OCI-LY3 (cell line): Measurements from ENCODE around the gene PCBP3.

Experiments used
- H2AFZ ChIP-seq: fragments of 200-600, 300-600 bp; shearing (Covaris generic); 2 replicates; pipeline ENCODE4 v1.6.0; 2014; ENCODE audit warnings: antibody characterized with exemption, low read depth, low read length
- H3K27ac ChIP-seq: fragments of 200-600, 300-600 bp; sonication (generic); 2 replicates; pipeline ENCODE4 v1.5.1; 2014; ENCODE audit warnings: mild to moderate bottlenecking, low read length, moderate library complexity, mixed read lengths
- H3K27me3 ChIP-seq: fragments of 200-600, 300-600 bp; sonication (generic); 2 replicates; pipeline ENCODE4 v1.6.1; 2014; ENCODE audit warnings: low read depth, low read length, mixed read lengths
- H3K36me3 ChIP-seq: fragments of 200-600, 300-600 bp; sonication (generic); replicated peaks from 2 replicates; pipeline ENCODE3; 2014; ENCODE audit warnings: low read depth, low read length, mixed read lengths
- H3K4me1 ChIP-seq: fragments of 300-600, 200-600 bp; sonication (generic); 2 replicates; pipeline ENCODE4 v1.6.1; 2014; ENCODE audit warnings: low read length, mixed read lengths
- H3K4me2 ChIP-seq: fragments of 200-600, 300-600 bp; sonication (generic); 2 replicates; pipeline ENCODE4 v1.6.1; 2014; ENCODE audit warnings: low read length, mixed read lengths
- H3K4me3 ChIP-seq: fragments of 300-600, 200-600 bp; sonication (generic); 2 replicates; pipeline ENCODE4 v1.5.1; 2014; ENCODE audit warnings: antibody characterized with exemption, mild to moderate bottlenecking, low read length, moderate library complexity
- H3K79me2 ChIP-seq: fragments of 300-600, 200-600 bp; shearing (Covaris generic); 2 replicates; pipeline ENCODE4 v1.6.1; 2014; ENCODE audit warnings: mild to moderate bottlenecking, low read length, mixed read lengths
- H3K9ac ChIP-seq: fragments of 300-600, 200-600 bp; shearing (Covaris generic); 2 replicates; pipeline ENCODE4 v1.6.0; 2014; ENCODE audit warnings: mild to moderate bottlenecking, low read length, moderate library complexity
- H3K9me3 ChIP-seq: fragments of 200-600, 300-600 bp; shearing (Covaris generic); 2 replicates; pipeline ENCODE4 v1.6.1; 2014; ENCODE audit warnings: low read length, mixed read lengths; ENCODE audit not compliant: insufficient read depth
- H4K20me1 ChIP-seq: fragments of 200-600, 300-600 bp; sonication (generic); 2 replicates; pipeline ENCODE4 v1.6.1; 2016; ENCODE audit warnings: low read length, mixed read lengths; ENCODE audit not compliant: insufficient read depth
- EZH2phosphoT487 ChIP-seq: fragments of 200-600 bp; shearing (Covaris generic); IDR thresholded peaks from 2 replicates; pipeline ENCODE4 v1.6.1; 2018; ENCODE audit warnings: antibody characterized with exemption, mixed run types, low read depth
- TF ChIP-seq, protein P1 (sequence below): fragments of 200-600, 300-600 bp; sonication (generic); IDR thresholded peaks from 2 replicates; pipeline ENCODE4 v1.5.1; 2014; ENCODE audit warnings: antibody characterized with exemption, low read length, low read depth

Gene PCBP3

DNA sequence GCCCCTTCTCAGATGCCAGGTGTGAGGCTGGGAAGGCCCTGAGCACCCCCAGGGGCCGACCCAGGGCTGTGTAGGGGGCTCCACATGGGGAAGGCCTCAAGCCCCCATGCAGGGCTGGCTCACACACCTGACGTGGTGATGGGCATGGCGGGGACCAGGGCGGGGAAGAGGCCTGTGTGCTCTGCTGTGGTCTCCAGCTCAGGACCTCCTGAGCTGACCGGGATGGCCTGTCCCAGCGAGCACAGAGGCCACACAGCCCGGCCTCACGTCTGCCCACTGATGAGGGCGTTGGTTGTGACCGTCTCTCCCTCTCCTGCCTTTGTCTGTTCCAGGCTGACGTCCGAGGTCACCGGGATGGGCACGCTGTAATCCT, 297.8 kb downstream of the PCBP3 start:
- Histone ChIP-seq H3K4me3 (no peak overlapping the region), H2AFZ (no peak overlapping the region), H3K9ac (no peak overlapping the region), H3K4me2 (no peak overlapping the region), H3K79me2 (no peaks in the 10 kb centered on the region), H3K27me3 (no peaks in the 10 kb centered on the region), H4K20me1 (no peaks in the 10 kb centered on the region), H3K4me1 (no peaks in the 10 kb centered on the region), H3K27ac (no peak overlapping the region), H3K9me3 (no peaks in the 10 kb centered on the region), H3K36me3 (no peaks in the 10 kb centered on the region)
- TF ChIP-seq, protein P1, sequence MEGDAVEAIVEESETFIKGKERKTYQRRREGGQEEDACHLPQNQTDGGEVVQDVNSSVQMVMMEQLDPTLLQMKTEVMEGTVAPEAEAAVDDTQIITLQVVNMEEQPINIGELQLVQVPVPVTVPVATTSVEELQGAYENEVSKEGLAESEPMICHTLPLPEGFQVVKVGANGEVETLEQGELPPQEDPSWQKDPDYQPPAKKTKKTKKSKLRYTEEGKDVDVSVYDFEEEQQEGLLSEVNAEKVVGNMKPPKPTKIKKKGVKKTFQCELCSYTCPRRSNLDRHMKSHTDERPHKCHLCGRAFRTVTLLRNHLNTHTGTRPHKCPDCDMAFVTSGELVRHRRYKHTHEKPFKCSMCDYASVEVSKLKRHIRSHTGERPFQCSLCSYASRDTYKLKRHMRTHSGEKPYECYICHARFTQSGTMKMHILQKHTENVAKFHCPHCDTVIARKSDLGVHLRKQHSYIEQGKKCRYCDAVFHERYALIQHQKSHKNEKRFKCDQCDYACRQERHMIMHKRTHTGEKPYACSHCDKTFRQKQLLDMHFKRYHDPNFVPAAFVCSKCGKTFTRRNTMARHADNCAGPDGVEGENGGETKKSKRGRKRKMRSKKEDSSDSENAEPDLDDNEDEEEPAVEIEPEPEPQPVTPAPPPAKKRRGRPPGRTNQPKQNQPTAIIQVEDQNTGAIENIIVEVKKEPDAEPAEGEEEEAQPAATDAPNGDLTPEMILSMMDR, result no peak

DNA sequence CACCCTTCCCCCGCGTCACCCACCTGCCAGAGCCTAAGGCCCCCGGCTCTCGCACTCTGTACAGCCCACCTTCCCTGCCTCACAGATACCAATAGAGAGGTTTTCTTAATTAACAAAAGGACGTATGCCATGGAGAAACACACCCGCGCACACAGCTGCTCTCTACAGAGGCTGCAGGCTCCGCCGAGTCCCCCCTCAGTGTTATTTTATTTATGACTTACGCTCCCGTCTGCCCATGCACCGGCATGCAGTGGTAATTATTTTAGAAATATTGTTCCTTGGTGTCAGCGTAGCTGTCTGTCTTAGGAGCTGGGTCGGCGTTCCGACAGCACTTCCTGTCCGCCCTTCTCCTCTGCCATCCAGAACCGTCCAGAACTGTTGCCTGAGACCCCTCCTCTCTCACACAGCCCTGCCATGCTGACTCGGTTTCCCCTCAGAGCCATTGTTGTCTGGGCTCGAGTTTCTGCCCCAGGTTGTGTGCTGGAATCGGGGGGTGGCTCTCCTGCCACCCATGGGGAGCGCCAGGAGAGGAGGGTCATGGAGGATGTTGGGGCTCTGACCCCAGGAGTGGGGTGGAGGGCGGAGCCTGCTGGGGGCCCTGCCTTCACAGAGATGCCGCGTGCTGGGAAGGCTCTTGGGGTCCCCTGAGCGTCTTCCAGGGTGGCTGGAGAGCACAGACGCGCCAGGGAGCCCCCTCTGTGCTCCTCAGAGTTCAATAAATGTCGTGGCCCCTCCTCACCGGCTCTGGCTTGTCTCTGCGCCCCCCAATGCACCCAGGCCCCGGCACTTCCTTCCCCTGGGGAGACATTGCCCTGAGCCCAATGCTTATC, 298.4 kb downstream of the PCBP3 start:
- H3K9me3 ChIP-seq, result no peaks in the 10 kb centered on the region
- H3K27me3 ChIP-seq, result no peaks in the 10 kb centered on the region

DNA sequence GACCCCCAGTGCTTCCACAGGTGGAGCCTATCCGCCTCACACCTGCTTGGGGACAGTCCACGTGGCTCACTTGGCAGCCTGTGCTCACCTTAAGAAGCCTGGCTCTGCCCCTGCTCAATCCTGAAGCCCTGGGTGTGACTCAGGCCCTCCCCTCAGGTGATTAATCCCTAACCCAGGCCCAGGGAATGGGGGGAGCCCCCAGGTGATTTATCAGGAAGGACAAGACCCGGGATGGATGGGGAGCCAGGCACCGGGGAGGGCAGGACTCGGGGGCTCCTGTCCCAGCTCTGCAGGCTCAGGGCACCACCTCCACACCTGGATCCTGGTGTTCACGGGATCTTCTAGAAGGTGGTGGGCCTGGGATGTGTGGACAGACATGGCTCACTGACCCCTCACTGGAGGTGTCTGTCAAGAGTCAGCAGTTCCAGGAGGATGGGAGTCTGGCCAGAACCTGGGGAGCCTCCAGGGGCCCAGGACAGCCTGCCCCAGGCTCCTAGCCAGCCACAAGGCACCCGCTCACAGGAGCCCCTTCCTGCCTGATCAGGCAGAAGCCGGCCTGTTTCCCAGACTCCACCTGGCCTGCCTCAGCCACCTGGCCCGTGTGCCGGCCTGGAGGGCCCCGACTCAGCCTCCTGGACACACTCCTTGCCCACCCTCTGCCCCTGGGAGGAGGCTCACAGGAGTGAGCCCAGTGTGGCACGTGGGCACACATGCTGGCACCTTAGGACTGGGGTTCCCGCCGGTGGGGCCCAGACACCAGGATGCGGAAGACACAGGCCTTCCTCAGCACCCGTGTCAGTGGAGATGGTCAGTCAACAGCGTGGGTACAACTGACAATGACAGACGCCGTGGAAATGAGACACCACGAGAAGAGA, 299.5 kb downstream of the PCBP3 start:
- no peak overlapping the region for H2AFZ ChIP-seq
- no peaks in the 10 kb centered on the region for H3K79me2 ChIP-seq
- no peaks in the 10 kb centered on the region for H3K4me1 ChIP-seq

More for the DNA sequence above, 298.4 kb downstream of the PCBP3 start:
- Histone ChIP-seq H3K9ac (no peak overlapping the region), H4K20me1 (no peaks in the 10 kb centered on the region), H3K79me2 (no peaks in the 10 kb centered on the region), H3K4me1 (no peaks in the 10 kb centered on the region), H3K4me3 (no peak overlapping the region), H3K27ac (no peak overlapping the region), H3K4me2 (no peak overlapping the region), H3K36me3 (no peaks in the 10 kb centered on the region), H2AFZ (no peak overlapping the region)
- TF ChIP-seq EZH2phosphoT487, result no peak
- TF ChIP-seq, protein P1, result no peak

More for the DNA sequence above, 299.5 kb downstream of the PCBP3 start:
- Histone ChIP-seq H3K27me3 (no peaks in the 10 kb centered on the region), H3K9ac (no peak overlapping the region), H3K9me3 (no peaks in the 10 kb centered on the region), H3K27ac (no peak overlapping the region), H3K4me2 (no peak overlapping the region), H3K4me3 (no peak overlapping the region), H4K20me1 (no peaks in the 10 kb centered on the region), H3K36me3 (no peaks in the 10 kb centered on the region)
- TF ChIP-seq EZH2phosphoT487, result no peak
- TF ChIP-seq, protein P1, result no peak
